Endothelial cell of umbilical vein (primary cell): ENCODE results near the gene DUS2. TPM values are rescaled to one million over a fixed set of nuclear protein-coding genes. Genes with fewer than 3 reads are reported as not detected.

Experiments
- BruUV-seq: library from RNA; stranded (reverse); fragments of 400-500 nt; replicated peaks from 2 replicates; lab custom pipeline; 2021; lab: Mats Ljungman, UMichigan
- CTCF ChIA-PET: fragments of 300-600, 350-600 bp; sonication (Branson Sonifier 250); formaldehyde crosslinking; loops from one replicate; lab custom pipeline; 2021; ENCODE audit warnings: antibody characterized with exemption, inconsistent platforms; lab: Charles Lee
- POLR2A ChIA-PET: fragments of 300-600, 350-600 bp; sonication (Branson Sonifier 250); formaldehyde crosslinking; loops from one replicate; lab custom pipeline; 2021; ENCODE audit warnings: antibody characterized with exemption, inconsistent platforms; lab: Charles Lee
- DNase-seq: peaks from one replicate; pipeline ENCODE4 v3.0.0-alpha.2; 2011; ENCODE audit warnings: low read depth, low spot score
- FAIRE-seq: peaks from 2 replicates; lab custom pipeline; 2011; peaks lifted over from hg19 to GRCh38; lab: Jason Lieb, UNC
- H2AFZ ChIP-seq: 2 replicates; pipeline ENCODE4 v1.6.0; 2012; ENCODE audit warnings: low read depth, low read length, control low read depth, inconsistent platforms
- H3K27ac ChIP-seq: 2 replicates; pipeline ENCODE4 v1.5.1; 2011; ENCODE audit warnings: low read depth, mild to moderate bottlenecking, control low read depth, low read length, moderate library complexity; ENCODE audit not compliant: insufficient read depth
- H3K27me3 ChIP-seq, 2 experiments: 2 replicates each; pipeline versions ENCODE4 v1.6.0 to v1.6.1; 2011; ENCODE audit warnings: low read length in 2 of 2, mixed read lengths in 1 of 2; ENCODE audit not compliant: control insufficient read depth in 2 of 2, insufficient read depth in 2 of 2
- H3K36me3 ChIP-seq, 2 experiments: 2 replicates in 1 of 2; 3 replicates in 1 of 2; pipeline ENCODE4 v1.5.1; 2011; ENCODE audit warnings: low read length in 2 of 2, mild to moderate bottlenecking in 1 of 2, moderate library complexity in 1 of 2; ENCODE audit not compliant: control insufficient read depth in 2 of 2, insufficient read depth in 2 of 2; ENCODE audit errors: extremely low read depth in 1 of 2
- H3K4me1 ChIP-seq: 3 replicates; pipeline ENCODE4 v1.5.1; 2011; ENCODE audit warnings: mild to moderate bottlenecking, low read length; ENCODE audit not compliant: control insufficient read depth, insufficient read depth; ENCODE audit errors: extremely low read depth
- H3K4me2 ChIP-seq: 2 replicates; pipeline ENCODE4 v1.6.1; 2011; ENCODE audit warnings: low read length, control low read depth, mixed read lengths; ENCODE audit not compliant: insufficient read depth
- H3K4me3 ChIP-seq, 3 experiments: fragments of 200-600 bp in 1 of 3; sonication (generic), shearing (Covaris generic) in 1 of 3; replicated peaks in 1 of 3; 2 replicates each; pipeline ENCODE4 v1.5.1; 2011 to 2016; ENCODE audit warnings: control low read depth in 3 of 3, low read length in 3 of 3, mild to moderate bottlenecking in 2 of 3, inconsistent platforms in 1 of 3, low read depth in 1 of 3, moderate library complexity in 1 of 3; ENCODE audit not compliant: insufficient read depth in 1 of 3
- H3K79me2 ChIP-seq: 2 replicates; pipeline ENCODE4 v1.6.0; 2012; ENCODE audit warnings: low read length, inconsistent platforms; ENCODE audit not compliant: control insufficient read depth, insufficient read depth
- H3K9ac ChIP-seq: replicated peaks from 2 replicates; pipeline ENCODE3; 2011; ENCODE audit warnings: low read length, control low read depth; ENCODE audit not compliant: insufficient read depth; ENCODE audit errors: extremely low read depth
- H3K9me1 ChIP-seq: replicated peaks from 3 replicates; pipeline ENCODE4 v1.6.0; 2011; ENCODE audit warnings: mild to moderate bottlenecking, low read length; ENCODE audit not compliant: control insufficient read depth, insufficient read depth; ENCODE audit errors: extremely low read depth
- H3K9me3 ChIP-seq: replicated peaks from 2 replicates; pipeline ENCODE4 v1.5.1; 2012; ENCODE audit warnings: low read length, inconsistent platforms; ENCODE audit not compliant: control insufficient read depth, insufficient read depth
- H4K20me1 ChIP-seq: replicated peaks from 2 replicates; pipeline ENCODE3; 2011; ENCODE audit warnings: mild to moderate bottlenecking, low read length; ENCODE audit not compliant: control insufficient read depth, insufficient read depth; ENCODE audit errors: extremely low read depth
- CTCF ChIP-seq, 2 donors: IDR thresholded peaks; 1 replicate in 1 of 2; 2 replicates in 1 of 2; pipeline ENCODE4 v1.5.1; 2011; ENCODE audit warnings: low read length in 2 of 2, mild to moderate bottlenecking in 2 of 2, moderate library complexity in 2 of 2, control low read depth in 1 of 2, inconsistent platforms in 1 of 2, low read depth in 1 of 2; ENCODE audit not compliant: insufficient read depth in 1 of 2; ENCODE audit errors: extremely low read depth in 1 of 2
- EZH2 ChIP-seq: IDR thresholded peaks from 2 replicates; pipeline ENCODE4 v1.6.1; 2012; ENCODE audit warnings: borderline replicate concordance, low read depth, mild to moderate bottlenecking, moderate library complexity, low read length, inconsistent platforms; ENCODE audit not compliant: severe bottlenecking
- FOS ChIP-seq: IDR thresholded peaks from 2 replicates; pipeline ENCODE4 v1.6.1; 2011; ENCODE audit warnings: mild to moderate bottlenecking, low read length, moderate library complexity, borderline replicate concordance; ENCODE audit not compliant: insufficient read depth
- GATA2 ChIP-seq: IDR thresholded peaks from 2 replicates; pipeline ENCODE4 v1.7.0; 2011; ENCODE audit warnings: low read depth, mild to moderate bottlenecking, moderate library complexity, mixed read lengths, low read length; ENCODE audit not compliant: insufficient read length, insufficient read depth
- MAX ChIP-seq: IDR thresholded peaks from 2 replicates; pipeline ENCODE4 v1.6.1; 2011; ENCODE audit not compliant: insufficient read depth, insufficient read length
- MYC ChIP-seq: IDR thresholded peaks from one replicate; pipeline ENCODE4 v1.6.1; 2011; ENCODE audit warnings: mild to moderate bottlenecking, low read depth, low read length
- POLR2AphosphoS5 ChIP-seq: IDR thresholded peaks from 2 replicates; pipeline ENCODE4 v1.6.1; 2012; ENCODE audit warnings: low read depth, mild to moderate bottlenecking, control low read depth, low read length, moderate library complexity; ENCODE audit not compliant: insufficient read depth
- dilution Hi-C: fragments of 300-500 bp; cut with MboI; formaldehyde crosslinking; loops from one replicate; pipeline ENCODE4 v1.15.0; 2019; ENCODE audit warnings: low sequenced_read_pairs; ENCODE audit not compliant: extremely low pct_ligation_motif_present
- intact Hi-C: fragments of 100-400 bp; cut with micrococcal nuclease; formaldehyde crosslinking; loops from one replicate; pipeline ENCODE4 v1.10.0; 2022
- polyA plus RNA-seq, 4 experiments: library from polyadenylated mRNA; depleted of rRNA in 3 of 4; stranded (reverse) in 3 of 4; unstranded in 1 of 4; fragments of >200 nt; gene quantifications; 2 replicates each; pipeline versions ENCODE4 v1.2.1 to v1.2.3, GENCODE V29; 2011 to 2012; ENCODE audit warnings: missing spikeins in 1 of 4
- total RNA-seq: library from RNA; stranded (reverse); gene quantifications from 2 replicates; pipeline ENCODE4 v1.2.3, GENCODE V29; 2021

The DUS2 gene
- total and polyA plus RNA-seq, 2 donors (not counting 3 experiments of a cell fraction or from before 2014, with no cell fraction given) = 16.4 to 21.7 TPM

- CTCF ChIA-PET = interaction anchor here (0.7 to 1.1 kb wide), 2 partner anchors 11 to 19 kb away, joined by 3 read pairs; no protein-coding TSS in a partner anchor
- no peak for TF ChIP-seq GATA2
- no peak for TF ChIP-seq FOS
- no peak for TF ChIP-seq MAX
- TF ChIP-seq POLR2AphosphoS5 = no peak
- TF ChIP-seq CTCF (IDR thresholded peaks at IDR 0.05; ENCODE audit: extremely low read depth in 1 of 2, insufficient read depth in 1 of 2, low read depth in 1 of 2, low read length in 2 of 2) = no peak
- TF ChIP-seq EZH2 = no peak
- TF ChIP-seq MYC = no peak
- Histone ChIP-seq H3K27ac (no peak overlapping the region), H3K36me3 (no peaks in the 10 kb centered on the region), H3K79me2 (peaks cover 78% of the 10 kb centered on the region), H3K9me1 (no peaks in the 10 kb centered on the region), H3K4me1 (no peaks in the 10 kb centered on the region), H3K27me3 (no peaks in the 10 kb centered on the region), H2AFZ (no peak overlapping the region), H3K4me2 (no peak overlapping the region), H3K4me3 (no peak overlapping the region), H4K20me1 (peaks cover 3% of the 10 kb centered on the region), H3K9me3 (no peaks in the 10 kb centered on the region), H3K9ac (no peak overlapping the region)
- BruUV-seq = no TSS peak
- intact Hi-C loops (loop anchor here (5.0 kb wide), 1 partner anchor 99 kb away; no protein-coding TSS in a partner anchor), dilution Hi-C loops (no loop called here)
- POLR2A ChIA-PET = no interaction called here
- FAIRE-seq (no peak), DNase-seq (no peak)
Observed at GRCh38 chr16:68113059-68113761, 90.1 kb downstream of the DUS2 start.
